Measurements from ENCODE around the gene AUTS2. TPM values are rescaled to one million over a fixed set of nuclear protein-coding genes. Genes with fewer than 3 reads are reported as not detected.

AUTS2 gene
- total RNA-seq, 1 donor from 2014 or later, result 119 TPM

DNA sequence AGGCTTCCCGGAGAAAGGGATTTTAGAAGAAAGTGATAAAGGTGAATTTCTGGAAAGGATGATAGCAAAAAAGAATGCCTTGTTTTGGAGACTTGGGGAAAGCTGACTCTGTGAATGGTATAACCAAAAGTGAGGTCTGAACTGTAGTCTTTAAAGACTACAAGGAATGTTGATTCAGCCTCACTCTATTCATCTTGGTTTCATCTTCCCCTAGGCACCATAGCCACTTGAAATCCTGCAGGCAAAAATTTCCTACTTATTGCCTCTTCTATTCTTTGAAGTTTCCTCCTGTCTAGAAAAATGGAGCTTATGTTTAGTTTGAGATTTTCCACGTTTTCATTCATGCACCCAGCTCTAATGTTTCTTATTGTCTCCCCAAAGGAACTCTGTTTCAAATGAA lies 518.0 kb downstream of the AUTS2 start:
- no peak for DNase-seq (ENCODE audit: low spot score)

DNA sequence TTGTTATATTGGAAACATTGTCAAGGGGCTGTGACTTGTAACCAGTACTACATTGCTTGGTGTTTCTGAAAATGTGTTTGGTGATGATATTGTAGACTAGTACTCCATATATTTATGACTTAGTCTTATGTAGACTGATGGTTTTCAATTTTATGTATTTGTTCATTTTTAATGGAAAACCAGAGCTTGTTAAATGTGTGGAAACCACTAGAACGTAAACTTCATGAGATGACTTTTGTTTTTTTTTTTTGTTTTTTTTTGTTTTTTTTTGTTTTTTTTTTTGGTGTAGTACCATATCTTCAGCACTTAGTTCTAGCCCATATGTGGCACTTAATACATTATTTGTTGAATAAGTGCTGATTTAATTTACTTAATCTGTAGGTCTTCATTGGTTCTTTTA lies 518.6 kb downstream of the AUTS2 start:
- no peak for DNase-seq (ENCODE audit: low spot score)

DNA sequence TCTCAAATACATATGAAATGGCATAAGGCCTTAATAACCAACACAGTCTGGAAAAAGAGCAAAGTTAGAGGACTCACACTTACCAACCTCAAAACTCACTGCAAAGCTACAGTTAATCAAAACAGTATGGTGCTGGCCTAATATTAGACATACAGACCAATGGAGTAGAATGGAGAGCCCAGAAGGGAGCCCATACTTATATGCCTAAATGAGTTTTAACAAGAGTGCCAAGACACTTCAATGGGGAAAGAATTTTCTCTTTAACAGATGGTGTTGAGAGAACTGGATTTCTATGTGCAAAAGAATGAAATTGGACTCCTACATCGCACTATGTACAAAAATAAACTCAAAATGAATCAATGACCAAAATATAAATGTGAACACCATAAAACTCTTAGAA lies 522.6 kb downstream of the AUTS2 start:
- no peak for DNase-seq (ENCODE audit: low spot score)

DNA sequence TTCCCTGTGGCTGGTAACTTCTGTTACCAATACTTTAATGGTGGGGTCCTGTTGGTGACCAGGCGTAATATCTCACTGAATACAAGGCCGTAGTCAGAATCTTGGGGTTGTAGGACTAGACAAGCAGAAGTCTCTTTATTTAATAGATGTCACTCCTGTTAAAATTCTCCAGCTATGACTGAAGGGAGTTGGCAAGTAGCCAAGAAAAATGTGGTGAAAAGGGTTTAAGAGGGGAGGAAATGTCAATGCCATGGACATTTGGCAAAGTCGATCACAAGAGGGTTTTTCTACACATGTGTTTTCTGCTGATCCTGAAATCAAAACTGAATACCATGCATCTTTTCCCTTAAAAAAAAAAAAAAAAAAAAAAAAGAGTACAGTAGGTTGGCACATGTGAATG lies 533.5 kb downstream of the AUTS2 start:
- no peak for DNase-seq (ENCODE audit: low spot score)

DNA sequence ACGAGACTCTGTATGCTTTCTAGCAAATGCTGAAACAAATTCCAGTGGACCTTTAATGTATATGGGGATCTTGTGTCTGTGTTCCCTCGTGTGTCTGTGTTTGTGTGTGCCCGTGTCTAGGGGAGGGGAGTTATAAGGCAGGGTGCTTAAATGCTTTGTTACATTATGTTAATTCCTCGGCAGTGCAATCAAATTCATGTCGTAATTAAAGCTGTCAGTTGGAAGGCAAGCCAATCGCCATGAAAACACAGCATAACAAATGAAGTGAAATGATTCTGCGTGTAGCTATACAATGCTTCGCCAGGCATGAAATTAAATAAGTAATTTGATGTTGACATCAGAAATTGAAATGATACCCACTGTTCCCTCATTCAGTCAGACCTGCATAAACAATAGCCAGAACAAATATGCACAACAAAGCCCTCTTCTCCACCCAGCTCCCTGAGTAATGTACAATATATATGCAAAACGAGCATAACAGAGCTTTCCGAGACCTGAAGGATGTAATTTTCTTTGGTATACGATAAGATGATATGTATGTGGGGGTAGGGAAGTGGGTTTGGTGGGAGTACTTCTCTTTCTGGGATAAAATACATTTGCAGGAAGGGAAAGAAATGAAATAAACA lies 534.1 kb downstream of the AUTS2 start:
- no peak for DNase-seq (ENCODE audit: low spot score)

DNA sequence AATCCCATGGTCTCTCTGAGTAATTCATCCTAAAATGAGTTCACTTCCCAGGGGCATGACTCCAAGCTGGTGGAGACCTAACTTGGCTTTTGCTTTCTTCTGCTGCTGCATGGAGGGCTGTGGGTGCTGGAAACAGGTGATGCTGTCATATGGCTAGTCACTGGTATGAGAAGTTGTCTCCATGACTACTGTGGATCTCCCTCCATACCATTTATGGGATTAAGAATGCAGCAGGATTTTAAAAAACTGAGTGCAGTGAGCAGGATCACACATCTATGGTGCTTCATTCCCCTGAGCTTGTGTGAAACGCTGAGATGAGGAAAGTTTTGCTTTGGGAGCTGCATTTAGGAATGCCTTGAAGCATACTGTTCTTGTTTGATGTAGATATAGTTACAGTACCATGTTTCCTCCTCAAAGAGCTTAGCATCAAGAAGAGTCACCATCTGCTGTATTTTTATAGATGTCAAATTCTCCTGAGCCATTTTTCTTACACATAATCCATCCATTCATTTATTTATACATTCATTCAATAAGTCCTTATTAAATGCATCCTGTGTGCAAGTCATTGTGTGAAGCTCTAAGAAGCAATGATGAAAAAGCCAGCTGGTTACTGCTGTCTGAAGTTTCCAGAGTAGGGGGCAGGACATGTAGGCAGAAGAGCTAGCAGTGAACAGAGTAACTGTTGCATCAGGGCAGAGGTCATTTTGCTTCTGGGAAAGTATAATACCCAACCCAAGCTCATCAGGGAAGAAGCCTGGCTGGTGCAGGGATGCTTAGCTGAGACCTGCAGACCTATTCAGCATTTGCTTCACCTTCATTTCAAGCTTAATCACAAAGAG lies 534.8 kb downstream of the AUTS2 start:
- DNase-seq (ENCODE audit: low spot score), result no peak

DNA sequence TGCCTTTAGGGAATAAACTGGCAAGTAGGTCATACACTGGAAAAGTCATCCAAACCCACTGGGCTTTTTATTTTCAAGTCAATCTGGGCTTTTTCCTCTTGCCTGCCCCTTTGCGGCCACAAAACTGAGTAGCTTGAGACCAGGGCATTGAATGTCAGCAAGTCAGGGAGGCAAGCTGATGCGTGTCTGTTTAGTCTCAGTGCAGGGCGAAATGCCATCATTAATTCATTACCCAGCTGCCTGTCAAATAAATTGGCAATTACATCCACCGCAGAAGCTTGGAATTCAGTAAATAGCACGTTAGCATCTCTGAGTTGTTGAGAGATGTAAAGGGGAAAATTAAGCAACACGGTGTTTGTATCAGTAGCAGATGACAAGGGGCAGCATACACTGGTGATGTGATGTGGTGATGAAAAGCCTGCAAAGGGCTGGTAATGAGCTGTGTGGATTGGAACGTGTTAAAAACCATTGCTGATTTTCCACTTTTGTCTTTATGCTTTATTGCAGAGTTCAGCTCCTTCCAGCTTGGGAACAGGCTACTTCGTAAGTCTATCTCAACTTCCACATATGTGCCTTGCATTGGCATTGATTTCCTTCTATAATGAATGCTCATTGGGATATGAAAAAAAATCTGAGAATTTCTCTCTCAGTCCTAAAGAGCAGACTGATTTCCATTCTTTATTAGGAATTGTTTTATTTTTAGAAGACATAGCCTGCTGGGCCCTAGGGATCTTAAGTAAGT lies 535.9 kb downstream of the AUTS2 start:
- DNase-seq (ENCODE audit: low spot score), result no peak

DNA sequence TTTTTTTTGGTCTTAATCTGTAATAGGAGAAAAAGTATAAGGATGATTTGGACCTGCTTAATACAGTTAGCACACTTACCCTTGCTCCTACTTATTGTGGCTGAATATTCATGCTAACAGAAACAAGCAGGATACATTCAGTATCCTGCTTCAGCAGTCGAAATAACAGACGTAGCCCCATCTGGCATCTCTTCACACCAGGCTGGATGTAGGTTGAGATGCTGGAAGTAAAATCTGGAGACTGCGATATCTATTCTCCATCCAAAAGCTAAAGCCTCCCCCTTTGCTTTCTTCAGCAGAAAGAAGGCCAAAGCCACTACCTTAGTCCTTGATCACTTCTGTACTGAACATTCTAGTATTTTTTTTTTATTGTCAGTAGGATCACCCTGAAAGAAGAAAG lies 537.4 kb downstream of the AUTS2 start:
- no peak for DNase-seq (ENCODE audit: low spot score)

DNA sequence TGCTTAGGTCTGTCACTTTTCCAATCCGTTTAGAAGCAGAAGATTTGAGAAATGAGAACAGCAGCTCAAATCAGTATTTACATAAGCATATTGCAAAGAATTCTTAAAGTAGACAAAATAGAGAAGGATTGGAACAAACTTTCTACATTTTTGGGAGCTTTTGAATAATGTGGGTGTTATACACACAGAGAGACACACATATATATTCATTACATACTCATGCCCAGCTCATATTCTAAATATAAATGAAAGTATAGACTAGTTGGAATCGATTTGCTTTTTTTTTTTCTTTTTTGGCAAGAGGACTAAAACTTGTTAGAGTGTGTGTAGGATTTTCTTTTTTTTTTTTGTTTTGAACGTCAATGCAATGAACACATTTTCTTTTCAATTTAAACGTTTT lies 538.9 kb downstream of the AUTS2 start:
- no peak for DNase-seq (ENCODE audit: low spot score)

DNA sequence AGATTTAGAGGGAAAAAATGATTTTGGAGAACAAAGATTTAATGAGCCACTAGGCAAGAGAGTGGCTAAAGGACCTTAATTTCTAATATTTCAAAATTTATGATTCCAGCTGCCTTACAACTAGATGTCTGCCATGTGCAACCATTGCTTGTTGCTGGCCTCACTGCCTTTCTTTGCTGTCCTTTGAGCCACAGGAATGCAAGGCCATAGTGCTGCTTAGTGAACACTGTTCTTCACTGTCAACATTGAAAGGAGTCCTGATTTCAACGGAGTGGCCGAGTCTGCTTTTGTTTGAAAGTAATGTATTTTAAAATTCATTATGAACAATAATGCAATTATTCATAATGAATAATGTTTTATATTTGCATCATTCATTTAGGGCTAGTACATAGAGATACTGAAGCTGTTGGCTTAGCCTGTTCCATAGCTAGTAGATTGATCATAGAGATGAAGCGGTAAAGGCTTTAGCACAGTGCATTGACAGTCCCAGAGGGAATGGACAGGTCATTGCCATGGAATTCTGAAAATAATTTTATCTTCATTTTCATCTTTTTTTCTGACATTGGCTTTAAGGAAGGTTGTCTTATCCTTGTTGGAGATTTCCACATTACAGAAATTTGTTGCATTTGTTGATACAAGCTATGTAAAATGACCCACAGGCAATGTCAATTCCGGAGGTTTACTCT lies 544.1 kb downstream of the AUTS2 start:
- DNase-seq (ENCODE audit: low spot score), result no peak

DNA sequence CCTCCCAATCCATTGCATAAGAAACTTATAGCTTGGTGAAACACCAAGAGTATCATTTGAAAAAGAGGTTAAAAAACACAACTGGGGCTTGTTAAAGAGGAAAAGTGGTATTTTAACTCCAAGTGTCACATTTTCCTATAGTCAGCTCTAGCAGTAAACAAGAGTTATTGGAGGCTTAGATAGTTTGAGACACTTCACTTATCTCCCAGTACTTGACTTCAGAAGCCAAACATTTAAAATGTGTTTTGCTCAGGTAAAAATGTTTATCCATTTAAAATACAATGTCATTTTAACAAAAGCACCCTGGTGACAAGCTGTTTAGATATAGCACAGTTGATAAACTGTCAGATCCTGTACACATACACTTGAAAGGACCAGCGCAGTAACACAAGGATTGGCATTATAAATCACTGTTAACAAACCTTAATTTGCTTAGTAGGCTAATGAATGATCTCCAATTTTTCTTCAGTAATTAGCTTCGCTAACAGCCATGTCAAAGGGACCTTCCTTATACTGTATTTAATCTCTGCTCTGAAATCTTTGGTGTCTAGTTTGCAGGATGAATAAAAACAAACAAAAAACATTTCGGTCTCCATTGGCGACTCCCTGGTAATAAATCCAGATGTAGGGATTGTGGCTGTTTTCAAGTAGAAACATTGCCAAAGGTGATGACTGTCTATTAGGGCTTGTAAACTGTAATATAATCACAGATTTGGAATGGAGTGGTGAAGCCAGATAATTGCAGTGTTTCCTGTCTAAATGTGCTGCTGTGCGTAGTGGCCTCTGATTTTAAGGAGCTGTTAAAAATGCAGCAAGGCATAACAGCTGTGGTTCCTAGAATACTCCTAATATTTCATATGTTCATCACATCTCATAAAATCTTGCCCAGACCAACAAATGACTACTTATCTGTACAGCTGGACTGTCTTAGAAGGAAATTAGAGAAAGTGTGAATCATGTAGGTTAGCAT lies 545.1 kb downstream of the AUTS2 start:
- no peak for DNase-seq (ENCODE audit: low spot score)

DNA sequence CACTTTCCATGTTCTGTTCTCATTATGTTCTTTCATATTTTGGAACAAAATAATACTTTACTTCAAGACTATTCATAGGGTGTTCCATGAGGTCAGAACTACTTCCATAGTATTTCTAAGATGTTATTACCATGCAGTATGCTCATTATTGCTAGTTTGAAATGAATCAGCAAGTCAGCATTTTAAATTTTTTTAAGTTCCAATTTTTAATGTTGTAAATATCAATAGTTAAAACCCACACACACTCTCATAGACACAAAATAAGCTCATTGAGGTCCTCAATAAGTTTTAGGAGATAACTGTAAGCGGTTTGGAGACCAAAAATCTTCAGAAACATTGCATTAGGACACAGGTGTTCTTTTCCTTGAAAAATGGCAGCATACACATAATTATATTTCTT lies 550.7 kb downstream of the AUTS2 start:
- no peak for DNase-seq (ENCODE audit: low spot score)

DNA sequence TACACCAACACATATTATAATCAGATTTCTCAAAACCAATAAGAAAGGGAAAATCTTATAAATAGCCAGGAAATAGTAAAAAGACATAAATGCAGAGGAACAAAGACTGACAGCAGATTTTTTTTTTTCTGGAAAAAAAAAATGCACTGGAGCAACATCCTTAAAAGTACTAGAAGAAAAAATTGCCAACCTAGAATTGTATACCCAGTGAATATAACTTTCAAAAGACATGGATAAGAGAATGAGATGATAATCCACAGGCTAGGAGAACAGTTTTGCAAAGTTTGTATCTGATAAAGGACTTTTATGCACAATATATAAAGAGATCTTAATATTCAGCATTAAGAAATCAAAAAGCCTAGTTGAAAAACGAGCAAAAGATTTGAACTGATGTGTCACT lies 554.0 kb downstream of the AUTS2 start:
- no peak for DNase-seq (ENCODE audit: low spot score)

DNA sequence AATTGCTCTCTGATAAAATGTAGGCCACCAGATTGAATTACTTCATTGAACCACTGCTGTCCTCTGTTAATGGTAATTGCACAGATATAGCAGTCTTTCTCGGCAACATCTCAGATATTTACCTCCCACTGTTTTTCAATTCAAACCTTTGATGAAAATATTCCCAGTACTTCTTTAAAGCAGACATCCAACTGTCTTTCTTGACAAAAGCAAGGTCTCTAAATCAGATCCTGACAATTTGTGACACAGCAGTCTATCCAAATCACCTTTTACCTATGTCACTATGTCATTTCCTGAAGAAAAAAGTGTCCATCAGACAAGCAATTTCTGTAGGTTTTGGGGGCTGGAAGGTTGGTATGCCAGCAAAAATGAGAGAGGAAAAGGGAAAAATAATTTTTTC lies 555.7 kb downstream of the AUTS2 start:
- no peak for DNase-seq (ENCODE audit: low spot score)

DNA sequence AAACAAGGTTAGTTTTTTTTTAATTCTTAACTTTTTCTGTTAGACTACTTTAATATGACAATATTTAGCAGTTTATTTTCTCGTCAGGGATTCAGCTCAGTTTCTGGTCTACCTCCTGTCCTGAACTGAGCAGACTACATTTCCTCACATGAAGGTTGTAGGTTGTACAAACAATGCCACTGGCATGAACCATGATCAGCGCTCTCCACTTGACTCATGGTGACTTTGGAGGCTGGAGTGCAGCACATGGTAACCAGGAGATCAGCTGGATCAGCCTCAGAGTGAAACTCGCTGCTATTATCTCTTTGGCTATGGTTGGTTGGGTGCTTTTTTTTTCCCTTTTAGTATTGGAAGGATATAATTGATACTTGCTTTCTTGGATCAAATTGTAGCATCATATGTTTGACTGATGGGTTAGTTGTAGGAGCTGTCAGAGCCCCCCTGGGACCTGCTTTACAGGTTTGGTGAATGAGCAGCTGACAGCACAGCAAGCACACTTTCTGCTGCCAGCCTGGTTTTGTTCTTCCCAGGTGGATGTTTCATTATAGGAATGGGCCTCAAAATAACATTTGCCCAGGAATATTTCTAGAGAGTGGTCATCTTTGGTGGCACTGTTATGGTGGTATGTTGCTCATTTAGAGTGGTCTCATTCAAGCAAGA lies 556.4 kb downstream of the AUTS2 start:
- DNase-seq (ENCODE audit: low spot score), result no peak

DNA sequence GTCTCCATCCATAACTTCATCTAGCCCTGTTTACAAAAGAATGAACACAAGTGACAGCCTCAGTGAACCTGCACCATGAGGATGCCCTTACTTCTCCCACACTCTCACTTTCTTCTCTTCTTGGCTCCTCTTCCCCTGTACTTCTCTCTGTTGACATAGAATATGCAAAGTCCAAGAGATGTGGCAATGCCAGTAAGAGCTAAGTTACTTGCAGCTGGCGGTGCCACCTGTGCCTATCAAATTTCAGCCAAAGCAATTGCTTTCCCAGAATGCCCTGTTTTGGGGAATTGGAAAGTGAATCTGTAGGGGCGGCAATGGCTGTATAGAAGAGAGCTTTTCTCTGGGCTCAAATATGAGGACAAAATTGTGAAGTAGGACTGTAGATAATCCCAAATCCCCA lies 557.8 kb downstream of the AUTS2 start:
- no peak for DNase-seq (ENCODE audit: low spot score)

DNA sequence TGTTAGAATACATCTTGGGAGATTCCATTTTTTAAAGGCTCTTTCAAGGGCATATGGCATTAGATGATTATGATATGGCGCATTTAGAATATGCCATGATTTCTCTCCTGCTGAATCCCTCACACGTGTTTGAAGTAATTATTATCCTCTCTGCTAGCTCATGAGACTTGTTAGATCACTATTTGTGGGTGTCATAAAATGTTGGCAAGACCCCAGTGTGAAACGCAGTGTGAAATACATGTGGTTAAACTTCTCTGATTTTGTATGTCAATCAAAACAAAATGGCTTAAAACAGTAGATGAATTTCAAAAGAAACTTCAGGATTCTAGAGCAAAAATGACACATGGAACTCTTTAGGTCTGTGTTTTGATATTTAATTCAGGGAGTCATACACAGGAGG lies 560.8 kb downstream of the AUTS2 start:
- DNase-seq (ENCODE audit: low spot score), result no peak

DNA sequence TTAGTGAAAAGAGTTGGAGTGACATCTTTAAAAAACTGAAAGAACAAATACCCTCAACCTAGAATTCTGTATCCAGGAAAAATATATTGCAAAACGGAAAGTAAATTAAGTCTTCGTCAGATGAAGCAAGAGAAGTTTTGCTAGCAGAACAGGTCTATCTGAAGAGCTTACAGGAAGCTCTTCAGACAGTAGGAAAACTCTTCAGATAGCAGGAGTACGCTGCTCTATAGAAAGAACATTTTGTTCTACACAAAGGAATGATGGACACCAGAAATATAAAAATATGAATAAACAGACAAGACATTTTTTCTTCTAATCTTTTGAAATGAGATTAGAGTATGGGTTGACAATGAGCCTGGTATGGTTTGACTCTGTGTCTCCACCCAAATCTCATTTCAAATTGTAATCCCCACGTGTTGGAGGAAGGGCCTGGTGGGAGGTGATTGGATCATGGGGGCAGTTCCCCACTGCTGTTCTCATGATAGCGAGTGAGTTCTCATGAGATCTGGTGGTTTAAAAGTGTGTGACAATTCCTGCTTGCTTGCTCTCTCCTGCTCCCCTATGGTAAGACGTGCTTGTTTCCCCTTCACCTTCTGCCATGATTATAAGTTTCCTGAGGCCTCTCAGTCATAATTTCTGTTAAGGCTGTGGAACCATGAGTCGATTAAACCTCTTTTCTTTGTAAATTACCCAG lies 567.3 kb downstream of the AUTS2 start:
- no peak for DNase-seq (ENCODE audit: low spot score)

DNA sequence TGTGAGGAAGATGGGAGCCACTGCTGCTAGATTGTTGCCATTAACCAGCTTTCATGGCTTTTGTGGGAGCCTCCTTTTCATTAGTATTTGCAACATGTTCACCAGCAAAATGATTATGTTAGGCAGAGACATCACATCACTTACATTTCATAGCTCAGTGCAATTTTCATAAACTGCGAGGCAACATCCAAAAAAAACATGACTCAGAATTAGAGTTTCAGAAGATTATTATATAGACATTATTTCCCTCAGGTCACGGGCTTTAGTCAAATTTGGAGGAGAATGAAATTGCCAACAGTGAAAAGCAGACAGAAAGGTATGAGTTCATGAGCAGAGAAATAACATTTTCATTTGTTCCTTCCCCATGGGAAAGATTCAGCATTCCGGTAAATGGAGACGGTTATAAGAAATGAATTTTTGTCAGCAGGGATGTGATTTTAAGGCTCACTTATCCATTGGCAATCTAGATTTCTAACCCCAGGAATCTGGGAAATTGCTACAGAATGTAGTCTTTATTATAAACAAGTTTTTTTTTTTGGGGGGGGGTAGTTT lies 573.2 kb downstream of the AUTS2 start:
- no peak for DNase-seq (ENCODE audit: low spot score)

DNA sequence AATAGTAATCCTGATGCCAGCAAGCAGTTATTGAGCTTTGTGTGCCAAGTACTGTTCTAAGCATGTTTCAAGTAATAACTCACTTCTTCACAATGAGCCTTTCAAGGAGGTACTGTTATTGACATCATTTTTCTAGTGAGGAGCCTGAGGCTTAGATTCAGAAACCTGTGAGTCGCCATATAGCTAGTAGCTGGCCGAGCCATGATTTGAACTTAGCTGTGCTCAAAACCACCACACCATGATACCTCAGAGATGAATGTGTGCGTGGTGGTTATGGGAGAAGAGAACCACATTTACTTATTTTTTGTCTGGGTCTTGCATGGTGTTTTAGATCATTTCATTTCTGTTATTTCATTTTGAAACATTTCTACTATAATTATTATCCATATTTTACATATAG lies 578.9 kb downstream of the AUTS2 start:
- no peak for DNase-seq (ENCODE audit: low spot score)
